ENCODE results near the gene S100A12. TPM values are rescaled to one million over a fixed set of nuclear protein-coding genes. Genes with fewer than 3 reads are reported as not detected.

Gene S100A12
- total RNA-seq, 1 experiment from 2014 or later: not detected

DNA sequence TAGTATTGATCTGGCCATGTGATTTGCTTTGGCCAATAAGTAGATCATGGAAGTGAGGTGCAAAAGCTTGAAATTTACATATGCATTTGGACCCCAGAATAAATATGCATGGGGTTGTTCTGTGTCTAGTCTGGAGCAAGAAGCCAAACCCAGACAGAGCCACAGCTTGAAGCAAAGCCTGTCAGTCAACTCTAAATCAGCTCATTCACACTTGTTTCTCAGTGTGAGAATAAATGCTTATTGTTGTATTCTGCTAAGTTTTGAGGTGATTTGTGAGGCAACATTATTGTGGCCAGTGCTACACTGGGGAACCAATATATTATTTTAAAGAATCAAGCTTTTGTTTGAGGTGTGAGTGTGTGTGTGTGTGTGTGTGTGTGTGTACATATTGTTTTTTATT, 50.5 kb downstream of the S100A12 start:
- no peaks in the 10 kb centered on the region for H3K79me2 ChIP-seq (ENCODE audit: low read depth)
- no peak overlapping the region for H2AFZ ChIP-seq
- H3K9me2 ChIP-seq (ENCODE audit: insufficient read depth): no peaks in the 10 kb centered on the region
- no peaks in the 10 kb centered on the region for H3F3A ChIP-seq (ENCODE audit: insufficient read depth, low read depth)
- no peaks in the 10 kb centered on the region; the same call in none of the 2 replicates for H3K27me3 ChIP-seq (ENCODE audit: insufficient read depth, low read depth)
- no peaks in the 10 kb centered on the region; the same call in 1 of the 2 replicates for H3K9me3 ChIP-seq (ENCODE audit: insufficient read depth, low read depth)
- TF ChIP-seq CTCF (conservative IDR thresholded peaks at IDR 0.05) (no peak), EZH2 (IDR thresholded peaks at IDR 0.05; ENCODE audit: low read depth) (no peak)
- intact Hi-C loops (cut with micrococcal nuclease; ENCODE audit: unreplicated experiment): no loop called here
- H3K4me3 ChIP-seq: no peak overlapping the region
- DNase-seq: no peak
- H3K4me2 ChIP-seq: no peak overlapping the region
- CTCF ChIA-PET: no interaction called here
- no peaks in the 10 kb centered on the region for H3K36me3 ChIP-seq (ENCODE audit: low read depth)
- BruUV-seq (replicated peaks): no TSS peak
- no peaks in the 10 kb centered on the region for H4K20me1 ChIP-seq (ENCODE audit: insufficient read depth)
- no peak overlapping the region for H3K27ac ChIP-seq
- POLR2A ChIA-PET (ENCODE audit: unreplicated experiment): no interaction called here
- no peaks in the 10 kb centered on the region for H3K4me1 ChIP-seq (replicated peaks; ENCODE audit: insufficient read depth)

Other genes starting within 250 kb of the S100A12 start
- gene SPRR2G, start 224.7 kb downstream of the S100A12 start, total RNA-seq (2021): not detected in 2 replicates
- gene LELP1, start 172.2 kb downstream of the S100A12 start, total RNA-seq (2021): not detected in 2 replicates
- gene PRR9, start 158.0 kb downstream of the S100A12 start, total RNA-seq (2021): not detected in 2 replicates
- not detected in 2 replicates for gene LORICRIN, start 115.9 kb downstream of the S100A12 start, total RNA-seq (2021)
- not detected in 2 replicates for gene PGLYRP3, start 62.7 kb downstream of the S100A12 start, total RNA-seq (2021)
- not detected in 2 replicates for gene PGLYRP4, start 26.8 kb downstream of the S100A12 start, total RNA-seq (2021)
- 2.1 and 4.3 TPM in 2 replicates for gene S100A9, start 17.8 kb downstream of the S100A12 start, total RNA-seq (2021)
- not detected in 2 replicates for gene S100A8, start 15.5 kb upstream of the S100A12 start, total RNA-seq (2021)
- gene S100A7A, start 40.9 kb upstream of the S100A12 start, total RNA-seq (2021): not detected in 2 replicates
- not detected in 2 replicates for gene S100A7, start 85.0 kb upstream of the S100A12 start, total RNA-seq (2021)
- 873 and 994 TPM in 2 replicates for gene S100A6, start 160.4 kb upstream of the S100A12 start, total RNA-seq (2021)
- 7.2 and 11.1 TPM in 2 replicates for gene S100A5, start 165.3 kb upstream of the S100A12 start, total RNA-seq (2021)
- gene S100A4, start 170.2 kb upstream of the S100A12 start, total RNA-seq (2021): 303 and 346 TPM in 2 replicates
- 1.5 and 2.4 TPM in 2 replicates for gene S100A3, start 173.6 kb upstream of the S100A12 start, total RNA-seq (2021)
- 145 and 147 TPM in 2 replicates for gene S100A2, start 190.2 kb upstream of the S100A12 start, total RNA-seq (2021)
- 226 and 276 TPM in 2 replicates for gene S100A16, start 237.5 kb upstream of the S100A12 start, total RNA-seq (2021)
- gene S100A14, start 240.7 kb upstream of the S100A12 start, total RNA-seq (2021): 411 and 486 TPM in 2 replicates